ENCODE measurements around the gene SPINT2.
A peak's percentile ranks its signal among the peaks of the same experiment; 100 is the strongest.
"Not testable (repeated sequence)": the region's sequence is repeated elsewhere in the genome, so short reads cannot be mapped to it uniquely, and the experiment has no call there.

SPINT2 gene

GRCh38 chr19:38250821-38251563, 13.4 kb upstream of the SPINT2 start:
- peaks cover 10% of the 10 kb centered on the region for H3K36me3 ChIP-seq
- peak overlapping the region; percentile 79 for H3K4me2 ChIP-seq
- H3K4me1 ChIP-seq, result peaks cover 73% of the 10 kb centered on the region
- peak overlapping the region; percentile 83 for H3K9ac ChIP-seq
- TF ChIP-seq Cebpa-rat (IDR thresholded peaks at IDR 0.05), result no peak
- no peaks in the 10 kb centered on the region for H4K20me1 ChIP-seq
- H3K9me3 ChIP-seq, result no peaks in the 10 kb centered on the region
- peak overlapping the region; percentile 64 for H3K4me3 ChIP-seq
- peak overlapping the region; percentile 85 for H3K27ac ChIP-seq
- H3K27me3 ChIP-seq, result no peaks in the 10 kb centered on the region

- H3K4me3 ChIP-seq, result peak overlapping the region; percentile 64
- H3K27me3 ChIP-seq, result no peaks in the 10 kb centered on the region
- peak overlapping the region; percentile 83 for H3K9ac ChIP-seq
- peak overlapping the region; percentile 85 for H3K27ac ChIP-seq
- peaks cover 70% of the 10 kb centered on the region for H3K4me1 ChIP-seq
- TF ChIP-seq Cebpa-rat (IDR thresholded peaks at IDR 0.05), result no peak
- peak overlapping the region; percentile 79 for H3K4me2 ChIP-seq
- H3K36me3 ChIP-seq, result peaks cover 10% of the 10 kb centered on the region
- no peaks in the 10 kb centered on the region for H4K20me1 ChIP-seq
- H3K9me3 ChIP-seq, result no peaks in the 10 kb centered on the region
Measured at GRCh38 chr19:38251564-38252051, 12.8 kb upstream of the SPINT2 start.

DNA sequence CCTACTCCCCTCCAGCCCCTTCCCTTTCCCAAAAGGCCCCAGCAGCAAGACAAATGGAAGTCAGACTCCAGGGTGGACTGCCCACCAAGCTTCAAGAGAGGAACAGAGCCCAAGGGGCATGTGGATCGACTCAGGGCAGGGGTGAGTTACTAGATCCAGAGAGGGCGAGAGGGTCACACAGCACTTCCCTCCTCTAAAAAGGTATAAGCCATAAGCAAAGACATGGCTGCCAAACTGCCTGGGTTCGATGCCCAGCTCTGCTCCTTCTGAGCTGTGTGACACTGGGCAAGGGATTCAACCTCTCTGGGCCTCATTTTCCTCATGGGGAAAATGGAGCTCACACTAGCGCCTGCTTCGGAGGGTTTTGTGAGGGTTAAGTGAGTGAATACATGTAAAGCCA, 12.0 kb upstream of the SPINT2 start:
- Histone ChIP-seq H4K20me1 (no peaks in the 10 kb centered on the region), H3K9ac (peak overlapping the region; percentile 83), H3K27ac (peak overlapping the region; percentile 85), H3K4me3 (peak overlapping the region; percentile 64), H3K9me3 (no peaks in the 10 kb centered on the region), H3K36me3 (peaks cover 10% of the 10 kb centered on the region), H3K4me2 (peak overlapping the region; percentile 79), H3K27me3 (no peaks in the 10 kb centered on the region), H3K4me1 (peaks cover 72% of the 10 kb centered on the region)
- TF ChIP-seq Cebpa-rat (IDR thresholded peaks at IDR 0.05), result no peak

GRCh38 chr19:38252941-38253691, 11.3 kb upstream of the SPINT2 start:
- no peaks in the 10 kb centered on the region for H4K20me1 ChIP-seq
- peak overlapping the region; percentile 64 for H3K4me3 ChIP-seq
- peak overlapping the region; percentile 85 for H3K27ac ChIP-seq
- peak overlapping the region; percentile 79 for H3K4me2 ChIP-seq
- H3K36me3 ChIP-seq, result peaks cover 5% of the 10 kb centered on the region
- H3K9me3 ChIP-seq, result no peaks in the 10 kb centered on the region
- H3K4me1 ChIP-seq, result peaks cover 72% of the 10 kb centered on the region
- no peaks in the 10 kb centered on the region for H3K27me3 ChIP-seq
- peak overlapping the region; percentile 83 for H3K9ac ChIP-seq
- no peak for TF ChIP-seq Cebpa-rat (IDR thresholded peaks at IDR 0.05)

GRCh38 chr19:38253788-38254187, 10.6 kb upstream of the SPINT2 start:
- H3K4me3 ChIP-seq, result peak overlapping the region; percentile 64
- no peaks in the 10 kb centered on the region for H3K9me3 ChIP-seq
- no peaks in the 10 kb centered on the region for H3K36me3 ChIP-seq
- TF ChIP-seq Cebpa-rat (IDR thresholded peaks at IDR 0.05), result no peak
- peak overlapping the region; percentile 83 for H3K9ac ChIP-seq
- peak overlapping the region; percentile 79 for H3K4me2 ChIP-seq
- H3K27ac ChIP-seq, result peak overlapping the region; percentile 85
- peaks cover 72% of the 10 kb centered on the region for H3K4me1 ChIP-seq
- no peaks in the 10 kb centered on the region for H3K27me3 ChIP-seq
- no peaks in the 10 kb centered on the region for H4K20me1 ChIP-seq

DNA sequence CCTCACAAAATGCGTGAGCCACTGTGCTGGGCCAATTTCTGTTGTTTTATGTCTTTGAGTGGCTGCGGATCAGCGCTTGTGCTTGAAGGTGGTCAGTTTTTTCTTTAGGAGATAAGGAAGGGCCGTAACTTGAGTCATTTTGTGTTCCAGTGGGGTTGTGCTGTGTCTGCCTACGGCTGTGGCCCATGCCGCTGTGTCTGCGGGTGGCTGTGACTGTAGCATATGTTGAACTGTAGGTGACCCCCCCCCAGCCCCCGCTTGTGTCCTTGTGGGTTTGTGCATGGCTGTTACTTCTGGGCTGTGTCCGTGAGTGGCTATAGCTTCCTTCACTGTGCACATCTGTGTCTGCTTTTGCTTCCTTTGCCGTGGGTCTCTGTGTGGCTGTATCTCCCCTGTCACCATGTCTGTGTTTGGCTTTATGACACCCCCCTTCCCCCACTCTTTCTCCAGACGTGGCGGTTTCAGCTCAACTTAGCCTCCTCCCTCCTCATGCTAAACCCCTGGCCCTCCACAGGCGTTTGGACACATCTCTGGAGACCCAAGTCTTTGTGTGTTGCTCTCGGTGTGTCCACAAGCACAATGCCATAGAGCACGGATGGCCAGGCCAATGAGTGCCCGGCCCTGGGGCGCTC, 8.9 kb upstream of the SPINT2 start:
- H3K27me3 ChIP-seq, result no peaks in the 10 kb centered on the region
- H4K20me1 ChIP-seq, result no peaks in the 10 kb centered on the region
- H3K27ac ChIP-seq, result peak overlapping the region; percentile 85
- H3K4me2 ChIP-seq, result peak overlapping the region; percentile 79
- peaks cover 64% of the 10 kb centered on the region for H3K4me1 ChIP-seq
- TF ChIP-seq Cebpa-rat (IDR thresholded peaks at IDR 0.05), result no peak
- no peaks in the 10 kb centered on the region for H3K9me3 ChIP-seq
- peak overlapping the region; percentile 75 for H3K4me3 ChIP-seq
- no peaks in the 10 kb centered on the region for H3K36me3 ChIP-seq
- peak overlapping the region; percentile 83 for H3K9ac ChIP-seq

- not testable (repeated sequence) for H3K4me3 ChIP-seq, H3K27me3 ChIP-seq, H3K9me3 ChIP-seq, H3K27ac ChIP-seq, H3K4me2 ChIP-seq, H3K9ac ChIP-seq, H3K36me3 ChIP-seq
- H3K4me1 ChIP-seq, result peaks cover 37% of the 10 kb centered on the region
- peaks cover 16% of the 10 kb centered on the region for H4K20me1 ChIP-seq
Measured at GRCh38 chr19:38261942-38262341, 2.4 kb upstream of the SPINT2 start.

GRCh38 chr19:38262585-38263268, 1.6 kb upstream of the SPINT2 start:
- Histone ChIP-seq H4K20me1 (peaks cover 24% of the 10 kb centered on the region), H3K4me3 (no peak overlapping the region), H3K9ac (no peak overlapping the region), H3K27ac (no peak overlapping the region), H3K4me1 (peaks cover 43% of the 10 kb centered on the region), H3K9me3 (no peaks in the 10 kb centered on the region), H3K36me3 (no peaks in the 10 kb centered on the region), H3K4me2 (peak overlapping the region; percentile 95), H3K27me3 (no peaks in the 10 kb centered on the region)
- TF ChIP-seq Cebpa-rat (IDR thresholded peaks at IDR 0.05), result no peak

DNA sequence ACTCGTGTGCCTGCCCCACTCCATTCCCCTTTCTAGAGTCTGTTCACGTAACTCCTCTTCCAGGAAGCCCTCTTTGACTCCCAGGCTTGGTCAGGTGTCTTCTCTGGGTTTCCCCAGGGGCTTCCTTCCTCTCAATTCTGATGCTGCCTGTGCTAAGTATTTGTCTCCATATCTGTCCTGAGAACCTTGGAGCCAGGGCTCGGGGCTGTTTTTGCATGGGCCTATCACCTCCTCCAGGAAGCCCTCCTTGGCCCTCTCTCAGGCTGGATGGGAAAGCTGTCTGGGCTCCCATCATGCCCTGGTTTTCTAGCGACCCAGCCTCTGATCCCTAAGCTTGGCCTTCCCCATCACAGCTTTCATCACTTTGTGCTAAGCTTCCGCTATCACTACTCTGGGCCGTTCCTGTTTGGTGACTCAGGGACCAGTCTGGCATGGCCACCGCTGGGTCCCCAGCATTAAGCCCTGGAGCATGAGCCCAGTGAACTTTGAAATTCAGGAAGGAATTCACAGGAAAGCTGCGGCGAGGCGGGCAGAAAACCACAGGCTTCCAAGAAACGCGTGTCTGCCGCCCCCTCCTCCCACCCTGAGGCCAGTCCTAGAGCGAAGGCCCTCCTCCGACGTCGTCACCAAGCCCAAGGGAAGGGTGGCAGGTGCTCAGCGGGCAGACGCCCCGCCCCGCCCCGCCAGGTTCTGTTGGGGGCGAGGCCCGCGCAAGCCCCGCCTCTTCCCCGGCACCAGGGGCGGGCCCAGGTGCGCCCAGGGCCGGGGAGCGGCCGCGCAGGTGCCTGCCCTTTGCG, 486 bp upstream of the SPINT2 start:
- Histone ChIP-seq H3K9ac (peak overlapping the region; percentile 80), H3K27me3 (no peaks in the 10 kb centered on the region), H3K27ac (peak overlapping the region; percentile 90), H3K36me3 (no peaks in the 10 kb centered on the region), H3K4me3 (peak overlapping the region; percentile 71), H4K20me1 (peaks cover 35% of the 10 kb centered on the region), H3K9me3 (no peaks in the 10 kb centered on the region), H3K4me1 (peaks cover 52% of the 10 kb centered on the region), H3K4me2 (peak overlapping the region; percentile 95)
- no peak for TF ChIP-seq Cebpa-rat (IDR thresholded peaks at IDR 0.05)
